Renal cortex interstitium (tissue), 11 donors: ENCODE results near the gene PDS5A. TPM values are rescaled to one million over a fixed set of nuclear protein-coding genes. Genes with fewer than 3 reads are reported as not detected.
"Not testable (repeated sequence)": the region's sequence is repeated elsewhere in the genome, so short reads cannot be mapped to it uniquely, and the experiment has no call there.

Experiments
- DNase-seq, 11 donors: peaks; one replicate each; pipeline ENCODE4 v3.0.0-alpha.2; 2013; ENCODE audit warnings: low read depth in 9 of 11, low spot score in 4 of 11; ENCODE audit errors: extremely low read depth in 1 of 11
- polyA plus RNA-seq, 3 donors: library from polyadenylated mRNA; unstranded; fragments of 120-200 nt; gene quantifications; one replicate each; pipeline ENCODE4 v1.2.1, GENCODE V29; 2013; ENCODE audit not compliant: insufficient read length in 3 of 3

The PDS5A gene
- polyA plus RNA-seq, 3 donors = 65.6 to 80.4 (median 67.3) TPM

- DNase-seq = not testable (repeated sequence)
Measured at GRCh38 chr4:39813033-39813432, 164.7 kb downstream of the PDS5A start.

GRCh38 chr4:39812500-39812899 is 165.2 kb downstream of the PDS5A start:
- no peak for DNase-seq

DNA sequence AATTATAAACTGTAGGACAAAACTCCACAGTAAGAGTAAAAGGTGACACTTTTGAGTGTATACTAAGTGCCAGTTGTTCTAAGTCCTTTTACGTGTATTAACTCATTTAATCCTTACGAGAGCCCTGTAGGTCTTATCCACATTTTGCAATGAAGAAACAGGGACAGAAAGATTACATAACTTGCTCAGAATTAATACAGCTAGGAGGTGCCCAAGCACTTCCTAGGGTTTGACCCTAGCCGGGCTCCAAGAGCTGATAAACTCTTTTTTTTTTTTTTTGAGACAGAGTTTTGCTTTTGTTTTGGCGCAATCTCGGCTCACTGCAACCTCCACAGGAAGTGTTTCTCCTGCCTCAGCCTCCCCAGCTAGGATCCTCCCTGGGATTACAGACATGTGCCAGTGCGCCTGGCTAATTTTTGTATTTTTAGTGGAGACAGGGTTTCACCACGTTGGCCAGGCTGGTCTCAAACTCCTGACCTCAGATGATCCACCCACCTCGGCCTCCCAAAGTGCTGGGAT is 169.4 kb downstream of the PDS5A start:
- no peak for DNase-seq

- no peak for DNase-seq
Measured at GRCh38 chr4:39802005-39802404, 175.7 kb downstream of the PDS5A start.

- not testable (repeated sequence) for DNase-seq
Measured at GRCh38 chr4:39792976-39793375, 184.7 kb downstream of the PDS5A start.

DNA sequence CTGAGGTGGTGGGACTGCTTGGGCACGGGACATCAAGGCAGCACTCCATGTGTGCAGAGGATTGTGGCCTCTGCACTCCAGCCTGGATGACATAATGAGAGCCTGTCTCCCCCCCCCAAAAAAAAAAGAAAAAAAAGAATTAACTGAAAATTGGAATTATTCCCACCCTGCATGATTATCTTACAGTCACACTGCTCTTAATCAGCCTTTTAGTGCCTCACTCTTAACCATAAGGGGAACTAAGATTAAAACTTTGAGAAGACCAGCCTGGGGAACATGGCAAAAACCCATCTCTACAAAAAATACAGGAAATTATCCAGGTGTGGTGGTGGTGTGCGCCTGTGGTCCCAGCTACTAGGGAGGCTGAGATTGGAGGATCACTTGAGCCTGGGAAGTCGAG is 185.2 kb downstream of the PDS5A start:
- DNase-seq = no peak

DNA sequence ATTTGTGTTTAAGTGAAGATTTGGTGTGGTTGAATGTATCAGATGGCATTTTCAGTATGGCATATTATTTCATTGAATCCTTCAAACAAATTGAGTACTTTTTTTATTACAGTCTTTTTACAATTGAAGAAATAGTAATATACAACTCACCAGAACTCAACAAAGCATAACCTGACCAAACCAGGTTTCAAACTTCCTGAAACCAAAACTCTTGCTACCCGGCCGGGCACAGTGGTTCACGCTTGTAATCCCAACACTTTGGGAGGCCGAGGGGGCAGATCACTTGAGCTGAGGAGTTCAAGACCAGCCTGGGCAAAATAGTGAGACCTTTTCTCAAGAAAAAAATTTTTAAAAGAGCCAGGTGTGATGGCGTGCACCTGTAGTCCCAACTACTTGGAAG is 185.6 kb downstream of the PDS5A start:
- no peak for DNase-seq

DNA sequence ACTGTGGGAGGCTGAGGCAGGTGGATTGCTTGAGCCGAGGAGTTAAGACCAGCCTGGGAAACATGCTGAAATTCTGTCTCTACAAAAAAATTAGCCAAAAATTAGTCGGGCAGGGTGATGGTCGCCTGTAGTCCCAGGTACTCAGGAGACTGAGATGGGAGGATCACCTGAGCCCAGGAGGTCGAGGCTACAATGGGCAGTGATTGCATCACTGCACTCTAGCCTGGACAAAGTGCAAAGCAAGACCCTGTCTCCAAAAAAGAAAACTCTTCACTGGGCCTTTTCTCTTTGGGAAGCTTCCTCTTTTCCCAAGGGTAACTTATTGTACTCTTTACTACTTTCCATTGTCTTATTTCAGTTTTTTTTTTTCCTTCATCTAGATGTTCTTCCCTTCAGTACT is 190.9 kb downstream of the PDS5A start:
- no peak for DNase-seq

- DNase-seq = no peak
Measured at GRCh38 chr4:39785083-39785482, 192.6 kb downstream of the PDS5A start.

GRCh38 chr4:39781988-39782387 is 195.7 kb downstream of the PDS5A start:
- not testable (repeated sequence) for DNase-seq

Other genes starting within 250 kb of the PDS5A start
- 10 to 100 TPM; 22.2 to 27.1 (median 26.1) TPM for gene N4BP2, start 78.9 kb upstream of the PDS5A start, polyA plus RNA-seq
- gene RHOH, start 219.1 kb upstream of the PDS5A start, polyA plus RNA-seq = under 1 TPM; 0.34 to 0.92 (median 0.61) TPM